Measurements from ENCODE around the gene PCLO. TPM values are rescaled to one million over a fixed set of nuclear protein-coding genes. Genes with fewer than 3 reads are reported as not detected.

PCLO gene
- total and polyA plus RNA-seq, 2 experiments from 2014 or later, result 0.77 to 1.1 TPM

DNA sequence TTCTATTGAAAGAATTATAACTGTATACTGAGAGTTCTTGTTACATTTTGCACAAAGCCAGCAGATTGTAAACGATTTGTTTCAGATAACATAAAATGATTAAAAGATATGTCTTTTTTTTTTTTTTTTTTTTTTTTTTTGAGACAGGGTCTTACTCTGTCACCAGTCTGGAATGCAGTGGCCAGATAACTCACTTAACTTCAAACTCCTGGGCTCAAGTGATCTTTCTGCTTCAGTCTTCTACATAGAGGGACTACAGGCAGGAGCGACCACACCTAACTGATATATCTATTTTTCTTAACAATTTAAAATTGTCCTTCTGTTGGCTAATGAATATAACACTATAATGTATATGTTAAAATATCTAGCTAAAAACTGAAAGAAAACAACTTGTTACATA, 401.9 kb downstream of the PCLO start:
- Histone ChIP-seq H3K27me3 (no peaks in the 10 kb centered on the region), H3K4me3 (no peak overlapping the region), H3K27ac (no peak overlapping the region), H3K4me1 (ENCODE audit: low read depth) (peaks cover 4% of the 10 kb centered on the region), H3K36me3 (no peaks in the 10 kb centered on the region), H3K9me3 (ENCODE audit: low read depth) (no peaks in the 10 kb centered on the region)
- DNase-seq (ENCODE audit: low read depth in 1 of 2, low spot score in 1 of 2), result peak in 1 of 2 donors; percentile 24
- no peak for TF ChIP-seq CTCF (IDR thresholded peaks at IDR 0.05; ENCODE audit: low read depth, low read length)

- Histone ChIP-seq H3K4me3 (no peak overlapping the region), H3K4me1 (ENCODE audit: low read depth) (peaks cover 4% of the 10 kb centered on the region), H3K27me3 (no peaks in the 10 kb centered on the region), H3K9me3 (ENCODE audit: low read depth) (no peaks in the 10 kb centered on the region), H3K27ac (no peak overlapping the region), H3K36me3 (no peaks in the 10 kb centered on the region)
- DNase-seq (ENCODE audit: low read depth in 1 of 2, low spot score in 1 of 2), result no peak
- TF ChIP-seq CTCF (IDR thresholded peaks at IDR 0.05; ENCODE audit: low read depth, low read length), result no peak
Observed at GRCh38 chr7:82760074-82760473, 402.6 kb downstream of the PCLO start.

GRCh38 chr7:82755705-82756551, 406.8 kb downstream of the PCLO start:
- Histone ChIP-seq H3K4me3 (no peak overlapping the region), H3K27me3 (no peaks in the 10 kb centered on the region), H3K4me1 (ENCODE audit: low read depth) (peaks cover under 1% of the 10 kb centered on the region), H3K27ac (no peak overlapping the region), H3K9me3 (ENCODE audit: low read depth) (no peaks in the 10 kb centered on the region), H3K36me3 (no peaks in the 10 kb centered on the region)
- DNase-seq (ENCODE audit: low read depth in 1 of 2, low spot score in 1 of 2), result no peak
- TF ChIP-seq CTCF (IDR thresholded peaks at IDR 0.05; ENCODE audit: low read depth, low read length), result no peak

DNA sequence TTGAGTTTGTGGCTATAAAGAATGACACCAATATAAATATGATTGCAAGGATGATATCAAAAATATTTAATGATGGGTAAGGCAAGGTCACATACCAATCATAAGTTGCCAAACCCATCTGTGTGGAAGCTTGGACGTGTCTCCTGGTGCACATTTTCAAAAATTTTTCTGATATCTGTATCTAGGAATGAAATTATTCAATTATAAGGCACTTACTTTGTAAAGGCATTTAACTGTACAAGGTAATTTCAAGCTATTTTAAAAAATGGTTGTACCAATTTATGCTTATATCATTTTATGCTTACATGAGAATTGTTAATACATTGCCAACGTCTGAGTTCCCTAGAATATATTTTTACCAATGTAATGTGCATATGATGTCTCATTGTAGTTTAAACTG, 412.7 kb downstream of the PCLO start:
- Histone ChIP-seq H3K36me3 (no peaks in the 10 kb centered on the region), H3K27me3 (no peaks in the 10 kb centered on the region), H3K4me1 (ENCODE audit: low read depth) (no peaks in the 10 kb centered on the region), H3K27ac (no peak overlapping the region), H3K9me3 (ENCODE audit: low read depth) (no peaks in the 10 kb centered on the region), H3K4me3 (no peak overlapping the region)
- DNase-seq (ENCODE audit: low read depth in 1 of 2, low spot score in 1 of 2), result no peak
- TF ChIP-seq CTCF (IDR thresholded peaks at IDR 0.05; ENCODE audit: low read depth, low read length), result no peak

GRCh38 chr7:82745820-82746219, 416.9 kb downstream of the PCLO start:
- Histone ChIP-seq H3K9me3 (ENCODE audit: low read depth) (no peaks in the 10 kb centered on the region), H3K4me1 (ENCODE audit: low read depth) (no peaks in the 10 kb centered on the region), H3K36me3 (no peaks in the 10 kb centered on the region), H3K27ac (no peak overlapping the region), H3K4me3 (no peak overlapping the region), H3K27me3 (no peaks in the 10 kb centered on the region)
- no peak for DNase-seq (ENCODE audit: low read depth in 1 of 2, low spot score in 1 of 2)
- no peak for TF ChIP-seq CTCF (IDR thresholded peaks at IDR 0.05; ENCODE audit: low read depth, low read length)
